ENCODE results near the gene MYO18A.

- TF ChIP-seq POLR2A (IDR thresholded peaks at IDR 0.05) (no peak), CTCF (IDR thresholded peaks at IDR 0.05) (no peak)
Measured at GRCh38 chr17:29022074-29022473, 158.1 kb downstream of the MYO18A start.
